GM18861 (cell line): ENCODE measurements around the gene GRIN1.

Experiments
- ATAC-seq: cut with Tn5 transposase; IDR thresholded peaks from one replicate; pipeline ENCODE4 v1.9.1; 2021; ENCODE audit not compliant: unreplicated experiment

GRIN1 gene

GRCh38 chr9:137213160-137214060 is 74.5 kb downstream of the GRIN1 start:
- no peak for ATAC-seq

- ATAC-seq, result no peak
Observed at GRCh38 chr9:137214620-137215019, 75.7 kb downstream of the GRIN1 start.

GRCh38 chr9:137215196-137215986 is 76.4 kb downstream of the GRIN1 start:
- ATAC-seq, result no peak

- ATAC-seq, result no peak
Observed at GRCh38 chr9:137216188-137216965, 77.4 kb downstream of the GRIN1 start.

GRCh38 chr9:137217276-137218211 is 78.6 kb downstream of the GRIN1 start:
- no peak for ATAC-seq

- ATAC-seq, result no peak
Observed at GRCh38 chr9:137218212-137218753, 79.3 kb downstream of the GRIN1 start.
